ENCODE measurements around the gene NT5DC3. TPM values are rescaled to one million over a fixed set of nuclear protein-coding genes. Genes with fewer than 3 reads are reported as not detected.
A peak's percentile ranks its signal among the peaks of the same experiment; 100 is the strongest.

Gene NT5DC3
- total RNA-seq, 1 donor from 2014 or later, result 4.0 TPM

DNA sequence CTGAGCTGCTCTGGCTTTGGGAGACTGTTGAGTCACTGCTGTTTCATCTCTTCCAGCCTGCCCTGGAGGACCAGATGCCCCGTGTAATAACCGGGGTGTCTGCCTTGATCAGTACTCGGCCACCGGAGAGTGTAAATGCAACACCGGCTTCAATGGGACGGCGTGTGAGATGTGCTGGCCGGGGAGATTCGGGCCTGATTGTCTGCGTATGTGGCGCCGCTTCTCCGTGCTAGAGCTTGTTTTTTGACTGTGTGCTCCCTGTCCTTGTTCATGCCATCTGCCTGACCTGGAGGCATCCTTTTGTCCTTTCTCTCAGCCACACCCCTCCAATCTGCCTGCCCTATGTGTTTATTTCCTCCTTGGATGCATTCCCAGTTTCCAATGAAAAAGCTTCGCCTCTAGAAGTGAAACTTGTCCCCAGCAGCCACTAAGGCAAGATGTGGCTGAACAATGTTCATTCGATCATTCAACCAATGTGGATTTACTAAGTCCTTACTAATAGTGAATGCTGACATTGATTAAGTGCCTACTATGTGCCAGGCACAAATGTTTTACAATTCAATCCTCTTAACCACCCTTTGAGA, 98.6 kb downstream of the NT5DC3 start:
- intact Hi-C loops (cut with DNase I), result no loop called here

DNA sequence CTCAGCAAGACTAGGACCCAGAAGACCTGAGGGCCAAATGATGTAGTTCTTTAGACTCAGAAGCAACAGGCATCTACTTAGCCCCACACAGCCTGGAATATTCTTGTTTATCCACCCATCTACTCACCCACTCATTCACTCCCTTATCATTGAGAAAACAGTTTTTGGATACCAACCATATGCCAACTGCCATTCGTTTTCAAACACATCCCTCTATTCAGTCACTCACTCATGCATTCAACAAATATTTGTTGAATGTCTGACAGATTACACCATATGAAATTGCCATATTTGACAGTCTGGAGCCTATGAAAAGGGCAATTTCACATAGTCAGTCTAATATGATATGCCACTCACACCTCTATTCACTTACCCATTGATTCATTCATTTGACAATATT, 103.2 kb downstream of the NT5DC3 start:
- TF ChIP-seq, protein P1, sequence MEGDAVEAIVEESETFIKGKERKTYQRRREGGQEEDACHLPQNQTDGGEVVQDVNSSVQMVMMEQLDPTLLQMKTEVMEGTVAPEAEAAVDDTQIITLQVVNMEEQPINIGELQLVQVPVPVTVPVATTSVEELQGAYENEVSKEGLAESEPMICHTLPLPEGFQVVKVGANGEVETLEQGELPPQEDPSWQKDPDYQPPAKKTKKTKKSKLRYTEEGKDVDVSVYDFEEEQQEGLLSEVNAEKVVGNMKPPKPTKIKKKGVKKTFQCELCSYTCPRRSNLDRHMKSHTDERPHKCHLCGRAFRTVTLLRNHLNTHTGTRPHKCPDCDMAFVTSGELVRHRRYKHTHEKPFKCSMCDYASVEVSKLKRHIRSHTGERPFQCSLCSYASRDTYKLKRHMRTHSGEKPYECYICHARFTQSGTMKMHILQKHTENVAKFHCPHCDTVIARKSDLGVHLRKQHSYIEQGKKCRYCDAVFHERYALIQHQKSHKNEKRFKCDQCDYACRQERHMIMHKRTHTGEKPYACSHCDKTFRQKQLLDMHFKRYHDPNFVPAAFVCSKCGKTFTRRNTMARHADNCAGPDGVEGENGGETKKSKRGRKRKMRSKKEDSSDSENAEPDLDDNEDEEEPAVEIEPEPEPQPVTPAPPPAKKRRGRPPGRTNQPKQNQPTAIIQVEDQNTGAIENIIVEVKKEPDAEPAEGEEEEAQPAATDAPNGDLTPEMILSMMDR (IDR thresholded peaks at IDR 0.05), result no peak
- intact Hi-C loops (cut with DNase I), result no loop called here
- no peak overlapping the region for H3K4me3 ChIP-seq
- no peaks in the 10 kb centered on the region for H3K27me3 ChIP-seq (ENCODE audit: low read depth)
- H3K27ac ChIP-seq, result no peak overlapping the region
- H3K4me1 ChIP-seq, result no peaks in the 10 kb centered on the region
- H3K9me3 ChIP-seq, result no peaks in the 10 kb centered on the region
- ATAC-seq (no peak), DNase-seq (no peak)
- H3K36me3 ChIP-seq, result no peaks in the 10 kb centered on the region

More for the DNA sequence above, 98.6 kb downstream of the NT5DC3 start:
- no peaks in the 10 kb centered on the region for H3K36me3 ChIP-seq
- H3K4me3 ChIP-seq, result no peak overlapping the region
- TF ChIP-seq, protein P1 (IDR thresholded peaks at IDR 0.05), result no peak
- no peak overlapping the region for H3K27ac ChIP-seq
- H3K9me3 ChIP-seq, result no peaks in the 10 kb centered on the region
- ATAC-seq, result peak in 1 of 2 donors; percentile 36
- H3K27me3 ChIP-seq (ENCODE audit: low read depth), result no peaks in the 10 kb centered on the region
- H3K4me1 ChIP-seq, result no peaks in the 10 kb centered on the region
- DNase-seq, result no peak

DNA sequence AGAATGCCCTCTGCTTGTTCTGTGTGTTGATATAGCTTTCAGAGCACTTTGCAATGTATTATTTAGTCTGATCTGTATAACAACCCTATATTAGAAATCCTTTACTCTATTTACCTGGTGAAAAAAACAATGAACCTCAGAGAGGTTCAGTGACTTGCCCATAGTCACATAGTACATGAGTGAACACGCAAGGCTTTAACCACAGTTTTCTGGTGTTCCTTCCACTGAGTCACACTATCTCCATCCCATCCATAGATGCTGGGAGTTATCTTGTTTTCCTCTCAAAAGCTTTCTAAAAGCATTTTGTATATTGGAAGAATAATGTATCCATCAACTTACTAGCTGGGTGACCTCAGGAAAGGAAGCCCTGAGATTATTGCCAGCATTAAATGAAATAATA, 104.5 kb downstream of the NT5DC3 start:
- H3K4me1 ChIP-seq, result no peaks in the 10 kb centered on the region
- no peak for DNase-seq
- no peaks in the 10 kb centered on the region for H3K36me3 ChIP-seq
- H3K4me3 ChIP-seq, result no peak overlapping the region
- H3K9me3 ChIP-seq, result peaks cover under 1% of the 10 kb centered on the region
- TF ChIP-seq, protein P1 (IDR thresholded peaks at IDR 0.05), result no peak
- no peaks in the 10 kb centered on the region for H3K27me3 ChIP-seq (ENCODE audit: low read depth)
- ATAC-seq, result no peak
- intact Hi-C loops (cut with DNase I), result no loop called here
- no peak overlapping the region for H3K27ac ChIP-seq

DNA sequence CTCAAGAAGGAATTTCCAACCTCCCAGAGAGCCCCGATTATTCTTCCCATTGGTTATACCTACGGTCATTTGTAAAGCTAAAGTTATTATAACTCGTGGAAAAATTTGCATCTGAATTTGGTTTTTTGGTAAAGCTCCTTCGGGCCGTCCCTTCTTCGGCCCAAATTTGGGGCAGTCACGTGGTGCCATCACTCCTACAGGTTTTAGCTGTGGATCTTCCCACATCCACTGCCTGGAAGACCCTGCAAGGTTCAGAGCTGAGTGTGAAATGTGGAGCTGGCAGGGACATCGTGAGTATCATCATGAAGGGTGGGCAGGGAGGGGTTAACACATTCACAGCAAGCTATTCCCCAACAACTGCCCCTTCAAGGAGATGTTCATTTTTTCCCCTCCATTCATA, 105.7 kb downstream of the NT5DC3 start:
- no peak overlapping the region for H3K4me3 ChIP-seq
- no peak for ATAC-seq
- H3K4me1 ChIP-seq, result no peaks in the 10 kb centered on the region
- DNase-seq, result no peak
- no peak overlapping the region for H3K27ac ChIP-seq
- H3K27me3 ChIP-seq (ENCODE audit: low read depth), result no peaks in the 10 kb centered on the region
- no peaks in the 10 kb centered on the region for H3K36me3 ChIP-seq
- peaks cover 7% of the 10 kb centered on the region for H3K9me3 ChIP-seq
- intact Hi-C loops (cut with DNase I), result no loop called here
- TF ChIP-seq, protein P1 (IDR thresholded peaks at IDR 0.05), result no peak

DNA sequence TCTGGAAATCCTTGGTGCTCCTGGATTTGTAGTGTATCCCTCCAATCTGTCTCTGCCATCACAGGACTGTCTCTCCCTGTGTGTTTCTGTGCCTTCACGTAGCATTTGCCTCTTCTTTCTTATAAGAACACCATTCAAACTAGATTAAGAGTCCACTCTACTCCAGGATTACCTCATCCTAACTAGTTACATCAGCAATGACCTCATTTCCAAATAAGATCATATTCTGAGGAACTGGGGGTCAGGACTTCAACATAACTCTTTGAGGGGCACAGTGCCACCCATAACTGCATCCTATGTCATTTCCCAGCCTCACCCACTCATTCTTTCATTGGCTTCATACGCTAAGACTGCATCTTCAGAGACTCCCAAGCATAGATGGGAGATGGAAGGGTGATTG, 106.2 kb downstream of the NT5DC3 start:
- peaks cover 7% of the 10 kb centered on the region for H3K9me3 ChIP-seq
- ATAC-seq, result no peak
- no peaks in the 10 kb centered on the region for H3K36me3 ChIP-seq

More for the DNA sequence above, 106.2 kb downstream of the NT5DC3 start:
- Histone ChIP-seq H3K4me1 (no peaks in the 10 kb centered on the region), H3K27ac (no peak overlapping the region), H3K4me3 (no peak overlapping the region), H3K27me3 (ENCODE audit: low read depth) (no peaks in the 10 kb centered on the region)
- no peak for DNase-seq
- intact Hi-C loops (cut with DNase I), result no loop called here
- TF ChIP-seq, protein P1 (IDR thresholded peaks at IDR 0.05), result no peak
